HL-60 (cell line): Measurements from ENCODE around the gene PCSK4.
"Not testable (repeated sequence)": the region's sequence is repeated elsewhere in the genome, so short reads cannot be mapped to it uniquely, and the experiment has no call there.

Experiments
- DNase-seq, 2 experiments: peaks; one replicate each; pipeline ENCODE4 v3.0.0-alpha.2; 2010 to 2020; ENCODE audit warnings: low read depth in 1 of 2, low spot score in 1 of 2
- H3K27ac ChIP-seq: fragments of 250-450 bp; sonication (Bioruptor Pico); replicated peaks from 2 replicates; pipeline ENCODE4 v1.5.1; 2020; ENCODE audit warnings: mild to moderate bottlenecking, moderate library complexity
- H3K27me3 ChIP-seq: fragments of 250-450 bp; sonication (Bioruptor Pico); 2 replicates; pipeline ENCODE4 v1.5.1; 2021; ENCODE audit warnings: mild to moderate bottlenecking, moderate library complexity; ENCODE audit not compliant: insufficient read depth, poor library complexity, severe bottlenecking
- H3K4me3 ChIP-seq: replicated peaks from 2 replicates; pipeline ENCODE4 v1.5.1; 2011; ENCODE audit warnings: mild to moderate bottlenecking, control low read depth, low read length; ENCODE audit not compliant: insufficient read depth
- CTCF ChIP-seq: IDR thresholded peaks from one replicate; pipeline ENCODE4 v1.5.1; 2011; ENCODE audit warnings: low read length, control low read depth, inconsistent platforms; ENCODE audit not compliant: insufficient read depth
- GABPA ChIP-seq: IDR thresholded peaks from 2 replicates; pipeline ENCODE4 v1.6.1; 2012; ENCODE audit warnings: low read depth
- POLR2AphosphoS5 ChIP-seq: IDR thresholded peaks from 2 replicates; pipeline ENCODE4 v1.6.1; 2012; ENCODE audit warnings: low read depth
- SPI1 ChIP-seq: IDR thresholded peaks from 2 replicates; pipeline ENCODE4 v1.6.1; 2012; ENCODE audit warnings: low read depth, mild to moderate bottlenecking, borderline replicate concordance
- TF ChIP-seq, protein P1 (sequence below): IDR thresholded peaks from 2 replicates; pipeline ENCODE4 v1.6.1; 2012; ENCODE audit warnings: low read depth; ENCODE audit not compliant: insufficient replicate concordance

The PCSK4 gene

GRCh38 chr19:1503089-1503924 lies 13.2 kb upstream of the PCSK4 start:
- H3K27me3 ChIP-seq: peaks cover 14% of the 10 kb centered on the region
- H3K27ac ChIP-seq: no peak overlapping the region
- DNase-seq: peak; percentile 40 to 68
- TF ChIP-seq CTCF: peak; percentile 29
- TF ChIP-seq POLR2AphosphoS5: no peak
- H3K4me3 ChIP-seq: no peak overlapping the region

DNA sequence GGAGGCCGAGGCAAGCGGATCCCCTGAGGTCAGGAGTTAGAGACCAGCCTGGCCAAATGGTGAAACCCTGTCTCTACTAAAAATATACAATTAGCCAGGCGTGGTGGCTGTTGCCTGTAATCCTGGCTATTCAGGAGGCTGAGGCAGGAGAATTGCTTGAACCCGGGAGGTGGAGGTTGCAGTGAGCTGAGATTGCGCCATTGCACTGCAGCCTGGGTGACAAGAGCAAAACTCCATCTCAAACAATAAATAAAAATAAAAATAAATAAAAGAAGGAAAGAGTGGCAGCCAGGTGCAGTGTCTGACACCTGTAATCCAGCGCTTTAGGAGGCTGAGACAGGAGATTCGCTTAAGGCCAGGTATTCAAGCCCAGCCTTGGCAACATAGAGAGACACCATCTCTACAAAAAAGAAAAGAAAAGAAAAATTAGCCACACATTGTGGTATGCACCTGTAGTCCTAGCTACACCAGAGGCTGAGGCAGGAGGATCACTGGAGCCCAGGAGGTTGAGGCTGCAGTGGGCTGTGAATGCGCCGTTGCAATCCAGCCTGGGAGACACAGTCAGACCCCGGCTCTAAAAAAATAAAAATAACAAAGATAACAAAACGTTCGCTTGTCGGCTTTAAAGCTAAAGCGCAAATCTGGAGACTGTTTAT lies 12.4 kb upstream of the PCSK4 start:
- Histone ChIP-seq H3K27ac (no peak overlapping the region), H3K27me3 (peaks cover 14% of the 10 kb centered on the region), H3K4me3 (no peak overlapping the region)
- no peak for DNase-seq
- TF ChIP-seq GABPA: no peak
- TF ChIP-seq CTCF: no peak
- no peak for TF ChIP-seq SPI1
- TF ChIP-seq POLR2AphosphoS5: no peak
- TF ChIP-seq, protein P1, sequence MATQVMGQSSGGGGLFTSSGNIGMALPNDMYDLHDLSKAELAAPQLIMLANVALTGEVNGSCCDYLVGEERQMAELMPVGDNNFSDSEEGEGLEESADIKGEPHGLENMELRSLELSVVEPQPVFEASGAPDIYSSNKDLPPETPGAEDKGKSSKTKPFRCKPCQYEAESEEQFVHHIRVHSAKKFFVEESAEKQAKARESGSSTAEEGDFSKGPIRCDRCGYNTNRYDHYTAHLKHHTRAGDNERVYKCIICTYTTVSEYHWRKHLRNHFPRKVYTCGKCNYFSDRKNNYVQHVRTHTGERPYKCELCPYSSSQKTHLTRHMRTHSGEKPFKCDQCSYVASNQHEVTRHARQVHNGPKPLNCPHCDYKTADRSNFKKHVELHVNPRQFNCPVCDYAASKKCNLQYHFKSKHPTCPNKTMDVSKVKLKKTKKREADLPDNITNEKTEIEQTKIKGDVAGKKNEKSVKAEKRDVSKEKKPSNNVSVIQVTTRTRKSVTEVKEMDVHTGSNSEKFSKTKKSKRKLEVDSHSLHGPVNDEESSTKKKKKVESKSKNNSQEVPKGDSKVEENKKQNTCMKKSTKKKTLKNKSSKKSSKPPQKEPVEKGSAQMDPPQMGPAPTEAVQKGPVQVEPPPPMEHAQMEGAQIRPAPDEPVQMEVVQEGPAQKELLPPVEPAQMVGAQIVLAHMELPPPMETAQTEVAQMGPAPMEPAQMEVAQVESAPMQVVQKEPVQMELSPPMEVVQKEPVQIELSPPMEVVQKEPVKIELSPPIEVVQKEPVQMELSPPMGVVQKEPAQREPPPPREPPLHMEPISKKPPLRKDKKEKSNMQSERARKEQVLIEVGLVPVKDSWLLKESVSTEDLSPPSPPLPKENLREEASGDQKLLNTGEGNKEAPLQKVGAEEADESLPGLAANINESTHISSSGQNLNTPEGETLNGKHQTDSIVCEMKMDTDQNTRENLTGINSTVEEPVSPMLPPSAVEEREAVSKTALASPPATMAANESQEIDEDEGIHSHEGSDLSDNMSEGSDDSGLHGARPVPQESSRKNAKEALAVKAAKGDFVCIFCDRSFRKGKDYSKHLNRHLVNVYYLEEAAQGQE: no peak

- no peak for DNase-seq
- Histone ChIP-seq H3K27me3 (peaks cover 14% of the 10 kb centered on the region), H3K4me3 (no peak overlapping the region), H3K27ac (no peak overlapping the region)
- TF ChIP-seq POLR2AphosphoS5 (no peak), SPI1 (no peak), CTCF (no peak)
Measured at GRCh38 chr19:1501200-1501595, 11.0 kb upstream of the PCSK4 start.

- not testable (repeated sequence) for H3K4me3 ChIP-seq, H3K27ac ChIP-seq, DNase-seq
- H3K27me3 ChIP-seq: peaks cover 14% of the 10 kb centered on the region
Measured at GRCh38 chr19:1499231-1499630, 9.1 kb upstream of the PCSK4 start.

GRCh38 chr19:1497578-1498235 lies 7.6 kb upstream of the PCSK4 start:
- Histone ChIP-seq H3K4me3 (no peak overlapping the region), H3K27me3 (peaks cover 6% of the 10 kb centered on the region), H3K27ac (no peak overlapping the region)
- no peak for DNase-seq
- TF ChIP-seq CTCF (no peak), POLR2AphosphoS5 (no peak), SPI1 (no peak)
- TF ChIP-seq, protein P1: no peak
